ENCODE data around the gene ZFC3H1. TPM values are rescaled to one million over a fixed set of nuclear protein-coding genes. Genes with fewer than 3 reads are reported as not detected.

The ZFC3H1 gene
- total and polyA plus RNA-seq, 9 of the 15 experiments (the other 6 are each of a cell fraction or from before 2014, with no cell fraction given): 14.8 to 80.5 (median 22.1) TPM

DNA sequence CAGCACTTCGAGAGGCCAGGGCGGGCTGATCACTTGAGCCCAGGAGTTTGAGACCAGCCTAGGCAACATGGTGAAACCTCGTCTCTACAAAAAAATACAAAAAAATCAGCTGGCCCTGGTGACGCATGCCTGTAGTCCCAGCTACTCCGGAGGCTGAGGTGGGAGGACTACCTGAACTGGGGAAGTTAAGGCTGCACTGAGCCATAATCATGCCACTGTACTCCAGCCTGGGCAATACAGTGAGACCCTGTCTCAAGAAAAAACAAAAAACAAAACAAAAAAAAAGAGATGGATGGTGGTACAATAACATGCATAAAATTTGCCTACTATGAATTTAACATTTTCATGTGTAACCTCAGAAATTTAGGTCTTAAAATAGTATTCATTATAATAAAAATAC, 2.6 kb upstream of the ZFC3H1 start:
- Histone ChIP-seq H3K9ac (ENCODE audit: insufficient read depth in 1 of 2, low read depth in 2 of 2, low read length in 2 of 2) (peak overlapping the region; percentile 43 to 96; a peak in 2 of 4 replicates), H4K20me1 (replicated peaks; ENCODE audit: control insufficient read depth, insufficient read depth, low read length) (peaks cover 17% of the 10 kb centered on the region), H3K27me3 (ENCODE audit: control insufficient read depth in 2 of 2, insufficient read depth in 2 of 2, low read length in 2 of 2) (no peaks in the 10 kb centered on the region), H3K9me3 (replicated peaks; ENCODE audit: control insufficient read depth, insufficient read depth, low read depth, low read length) (no peaks in the 10 kb centered on the region), H3K79me2 (ENCODE audit: control insufficient read depth, insufficient read depth, low read length) (peaks cover 56% of the 10 kb centered on the region), H2AFZ (ENCODE audit: low read depth, low read length) (no peak overlapping the region), H3K27ac (ENCODE audit: extremely low read depth, low read depth, low read length) (no peak overlapping the region), H3K4me2 (ENCODE audit: insufficient read depth, low read length) (peak overlapping the region; percentile 94; the same call in 1 of the 2 replicates), H3K4me1 (replicated peaks in 1 of 2; ENCODE audit: control insufficient read depth in 2 of 2, insufficient read depth in 2 of 2, low read length in 2 of 2) (peaks cover 8 to 15% of the 10 kb centered on the region in 2 experiments; a peak in 3 of 5 replicates), H3K9me1 (ENCODE audit: control insufficient read depth, insufficient read depth, low read length) (no peaks in the 10 kb centered on the region), H3K36me3 (ENCODE audit: control insufficient read depth, insufficient read depth, low read length) (peaks cover 3% of the 10 kb centered on the region; the same call in 1 of the 3 replicates), H3K4me3 (peak overlapping the region; percentile 85; the same call in 1 of the 2 replicates)
- TF ChIP-seq BHLHE40 (IDR thresholded peaks at IDR 0.05; ENCODE audit: low read length) (no peak), RBM25 (IDR thresholded peaks at IDR 0.05; ENCODE audit: low read depth, low read length, severe bottlenecking) (peak; percentile 35), ZNF354B (CRISPR knock-in tag; IDR thresholded peaks at IDR 0.05) (no peak), STAG1 (CRISPR knock-in tag; IDR thresholded peaks at IDR 0.05; ENCODE audit: borderline replicate concordance) (no peak), ARHGAP35 (IDR thresholded peaks at IDR 0.05; ENCODE audit: partially characterized antibody) (no peak), BCOR (IDR thresholded peaks at IDR 0.05) (peak; percentile 70), ZNF121 (CRISPR knock-in tag; conservative IDR thresholded peaks at IDR 0.05) (peak; percentile 80), BCLAF1 (IDR thresholded peaks at IDR 0.05; ENCODE audit: borderline replicate concordance in 1 of 2, control insufficient read depth in 1 of 2, low read depth in 2 of 2, low read length in 1 of 2) (0 out of 4 replicates have a peak, but pooled peaks of 1 of the 2 experiments have one; percentile 13), ZNF316 (IDR thresholded peaks at IDR 0.05) (0 out of 2 replicates have a peak, but pooled peaks have one; percentile 2), SMARCA5 (IDR thresholded peaks at IDR 0.05) (0 out of 2 replicates have a peak, but pooled peaks have one; percentile 47)
- TF ChIP-seq, protein P1, sequence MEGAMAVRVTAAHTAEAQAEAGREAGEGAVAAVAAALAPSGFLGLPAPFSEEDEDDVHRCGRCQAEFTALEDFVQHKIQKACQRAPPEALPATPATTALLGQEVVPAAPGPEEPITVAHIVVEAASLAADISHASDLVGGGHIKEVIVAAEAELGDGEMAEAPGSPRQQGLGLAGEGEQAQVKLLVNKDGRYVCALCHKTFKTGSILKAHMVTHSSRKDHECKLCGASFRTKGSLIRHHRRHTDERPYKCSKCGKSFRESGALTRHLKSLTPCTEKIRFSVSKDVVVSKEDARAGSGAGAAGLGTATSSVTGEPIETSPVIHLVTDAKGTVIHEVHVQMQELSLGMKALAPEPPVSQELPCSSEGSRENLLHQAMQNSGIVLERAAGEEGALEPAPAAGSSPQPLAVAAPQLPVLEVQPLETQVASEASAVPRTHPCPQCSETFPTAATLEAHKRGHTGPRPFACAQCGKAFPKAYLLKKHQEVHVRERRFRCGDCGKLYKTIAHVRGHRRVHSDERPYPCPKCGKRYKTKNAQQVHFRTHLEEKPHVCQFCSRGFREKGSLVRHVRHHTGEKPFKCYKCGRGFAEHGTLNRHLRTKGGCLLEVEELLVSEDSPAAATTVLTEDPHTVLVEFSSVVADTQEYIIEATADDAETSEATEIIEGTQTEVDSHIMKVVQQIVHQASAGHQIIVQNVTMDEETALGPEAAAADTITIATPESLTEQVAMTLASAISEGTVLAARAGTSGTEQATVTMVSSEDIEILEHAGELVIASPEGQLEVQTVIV (CRISPR knock-in tag; IDR thresholded peaks at IDR 0.05; ENCODE audit: borderline replicate concordance): no peak
- ATAC-seq: no peak
- in situ Hi-C loops (cut with MboI) (no loop called here), intact Hi-C loops (cut with micrococcal nuclease) (no loop called here)
- no peak for FAIRE-seq
- WGBS (ENCODE audit: insufficient coverage, low coverage, missing lambda C conversion rate): 89% methylated on average over 4 of the region's 5 CpGs
- ChIA-PET CTCF (ENCODE audit: low intra/inter-chr PET ratio) (no interaction called here), POLR2A (interaction anchor here (0.9 to 3.8 kb wide), 4 partner anchors 9 to 81 kb away, joined by 3 to 16 read pairs (median 10); no protein-coding TSS in a partner anchor)
- BruUV-seq (replicated peaks): no TSS peak
- no peak for DNase-seq (ENCODE audit: extremely low read depth in 1 of 4, low spot score in 3 of 4)

Data from K562 (cell line).